ENCODE data around the gene ITGB1BP1.

The ITGB1BP1 gene

GRCh38 chr2:9428965-9429577, 5.7 kb upstream of the ITGB1BP1 start:
- TF ChIP-seq CTCF (IDR thresholded peaks at IDR 0.05; ENCODE audit: control insufficient read depth, extremely low read depth, insufficient read depth) = no peak
- no peak overlapping the region for H3K4me3 ChIP-seq (ENCODE audit: low read depth, low read length)
- DNase-seq (ENCODE audit: low read depth) = no peak

GRCh38 chr2:9424447-9425164, 1.3 kb upstream of the ITGB1BP1 start:
- H3K4me3 ChIP-seq (ENCODE audit: low read depth, low read length) = peak overlapping the region; percentile 73
- no peak for DNase-seq (ENCODE audit: low read depth)
- no peak for TF ChIP-seq CTCF (IDR thresholded peaks at IDR 0.05; ENCODE audit: control insufficient read depth, extremely low read depth, insufficient read depth)

GRCh38 chr2:9423922-9424272, 569 bp upstream of the ITGB1BP1 start:
- H3K4me3 ChIP-seq (ENCODE audit: low read depth, low read length) = peak overlapping the region; percentile 73
- TF ChIP-seq CTCF (IDR thresholded peaks at IDR 0.05; ENCODE audit: control insufficient read depth, extremely low read depth, insufficient read depth) = no peak
- no peak for DNase-seq (ENCODE audit: low read depth)

- H3K4me3 ChIP-seq (ENCODE audit: low read depth, low read length) = peak overlapping the region; percentile 73
- TF ChIP-seq CTCF (IDR thresholded peaks at IDR 0.05; ENCODE audit: control insufficient read depth, extremely low read depth, insufficient read depth) = peak; percentile 14; the same call in 1 of the 2 replicates
- DNase-seq (ENCODE audit: low read depth) = peak; percentile 14
These were observed 818 bp downstream of the ITGB1BP1 start for GRCh38 chr2:9422321-9423099.

- no peak for TF ChIP-seq CTCF (IDR thresholded peaks at IDR 0.05; ENCODE audit: control insufficient read depth, extremely low read depth, insufficient read depth)
- no peak overlapping the region for H3K4me3 ChIP-seq (ENCODE audit: low read depth, low read length)
These were observed 2.8 kb downstream of the ITGB1BP1 start for GRCh38 chr2:9420495-9420894.

GRCh38 chr2:9419541-9419940, 3.8 kb downstream of the ITGB1BP1 start:
- DNase-seq (ENCODE audit: low read depth) = no peak
- no peak overlapping the region for H3K4me3 ChIP-seq (ENCODE audit: low read depth, low read length)
- TF ChIP-seq CTCF (IDR thresholded peaks at IDR 0.05; ENCODE audit: control insufficient read depth, extremely low read depth, insufficient read depth) = no peak

More at GRCh38 chr2:9420495-9420894, 2.8 kb downstream of the ITGB1BP1 start:
- no peak for DNase-seq (ENCODE audit: low read depth)

Data from LNCaP clone FGC (cell line).